Kidney glomerular epithelial cell (primary cell): Measurements from ENCODE around the gene HDAC7.
"Not testable (repeated sequence)": the region's sequence is repeated elsewhere in the genome, so short reads cannot be mapped to it uniquely, and the experiment has no call there.

Experiments
- DNase-seq: peaks from one replicate; lab custom pipeline; 2025; lab: John Stamatoyannopoulos, UW

Gene HDAC7

DNA sequence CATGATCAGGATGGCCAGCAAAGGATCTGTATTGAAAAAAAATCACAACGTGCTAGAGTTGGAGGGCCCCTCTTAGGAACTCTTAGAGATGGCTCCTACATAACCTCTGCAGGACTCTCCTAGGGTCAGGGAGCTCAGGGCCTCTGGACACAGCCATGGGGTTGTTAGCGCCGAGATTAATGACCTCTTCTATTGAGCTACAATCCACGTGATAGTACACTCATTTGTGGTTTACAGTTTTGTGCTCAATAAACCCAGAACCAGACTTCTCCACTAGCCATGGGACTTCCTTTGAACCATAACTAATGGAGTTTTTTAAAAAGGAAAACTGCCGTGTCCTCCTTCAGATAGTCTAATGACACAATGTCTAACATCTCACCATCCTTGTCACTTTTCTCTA lies 29.6 kb upstream of the HDAC7 start:
- DNase-seq, result no peak

DNA sequence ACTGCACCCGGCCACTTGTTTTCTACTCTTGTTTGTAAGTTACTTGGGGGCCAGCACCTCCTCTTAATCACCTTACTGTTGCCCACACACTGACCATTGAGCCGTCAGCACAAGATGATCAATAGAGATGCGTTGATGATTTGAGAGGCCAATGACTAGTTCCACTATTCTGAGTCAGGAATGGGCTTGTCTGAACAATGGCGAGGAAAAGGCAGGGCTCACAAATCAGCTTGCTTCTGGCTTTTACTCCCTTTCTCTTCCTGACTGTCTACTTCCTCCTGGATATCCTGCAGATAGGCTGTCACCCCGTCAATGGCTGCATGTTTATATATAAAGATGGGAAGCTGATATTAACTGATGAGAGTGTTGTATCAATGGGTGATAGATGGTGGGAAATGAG lies 29.1 kb upstream of the HDAC7 start:
- DNase-seq, result no peak

DNA sequence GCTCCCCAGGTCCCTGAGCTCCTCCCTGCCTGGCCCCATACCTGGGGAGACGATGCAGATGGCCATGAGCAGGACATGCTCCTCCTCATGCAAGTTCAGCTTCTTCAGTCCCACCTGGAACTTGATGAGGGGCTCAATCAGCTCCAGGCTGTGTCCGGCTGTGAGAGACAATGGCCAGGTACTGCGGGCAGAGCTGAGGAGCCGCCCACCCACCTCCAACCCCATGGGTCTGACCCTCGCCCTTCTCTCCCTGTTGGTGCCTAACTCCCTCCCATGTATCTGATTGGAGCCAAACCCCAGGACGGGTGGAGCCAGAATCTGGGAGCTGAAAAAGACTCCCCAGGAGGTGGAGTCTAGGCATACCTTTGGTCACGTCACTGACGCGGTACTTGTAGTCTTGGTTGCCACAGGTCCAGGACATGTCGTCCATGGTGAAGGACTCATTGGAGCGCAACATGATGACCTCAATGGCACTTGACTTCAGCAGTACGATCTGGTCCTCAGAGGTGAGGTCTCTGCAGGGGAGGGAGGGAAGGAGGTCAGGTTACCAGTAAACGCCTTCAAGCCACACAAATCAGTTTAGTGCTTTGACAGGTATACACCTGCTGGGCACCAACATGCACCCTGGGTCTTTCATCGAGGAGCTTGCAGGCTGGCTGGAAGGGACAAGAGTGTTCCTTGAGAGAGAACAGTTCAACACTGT lies 26.7 kb upstream of the HDAC7 start:
- no peak for DNase-seq

DNA sequence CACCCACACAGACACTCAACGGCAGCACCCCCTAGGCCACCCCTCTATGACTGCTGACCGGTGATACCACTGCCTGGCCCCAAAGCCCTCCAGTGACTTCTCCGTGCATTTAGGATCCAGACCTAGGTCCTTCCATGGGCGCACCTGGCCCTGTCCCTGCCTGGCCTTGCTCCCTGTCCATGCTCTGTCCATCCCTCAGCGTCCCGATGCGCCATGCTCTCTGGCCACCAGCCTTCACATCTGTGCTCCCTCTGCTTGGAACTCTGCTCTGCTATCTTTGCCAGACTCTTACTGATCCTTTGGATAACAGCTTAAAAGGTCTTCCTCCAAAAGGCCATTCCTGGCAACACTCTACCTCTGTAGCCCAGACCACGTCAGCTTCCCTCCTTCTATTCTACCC lies 25.4 kb upstream of the HDAC7 start:
- DNase-seq, result no peak

DNA sequence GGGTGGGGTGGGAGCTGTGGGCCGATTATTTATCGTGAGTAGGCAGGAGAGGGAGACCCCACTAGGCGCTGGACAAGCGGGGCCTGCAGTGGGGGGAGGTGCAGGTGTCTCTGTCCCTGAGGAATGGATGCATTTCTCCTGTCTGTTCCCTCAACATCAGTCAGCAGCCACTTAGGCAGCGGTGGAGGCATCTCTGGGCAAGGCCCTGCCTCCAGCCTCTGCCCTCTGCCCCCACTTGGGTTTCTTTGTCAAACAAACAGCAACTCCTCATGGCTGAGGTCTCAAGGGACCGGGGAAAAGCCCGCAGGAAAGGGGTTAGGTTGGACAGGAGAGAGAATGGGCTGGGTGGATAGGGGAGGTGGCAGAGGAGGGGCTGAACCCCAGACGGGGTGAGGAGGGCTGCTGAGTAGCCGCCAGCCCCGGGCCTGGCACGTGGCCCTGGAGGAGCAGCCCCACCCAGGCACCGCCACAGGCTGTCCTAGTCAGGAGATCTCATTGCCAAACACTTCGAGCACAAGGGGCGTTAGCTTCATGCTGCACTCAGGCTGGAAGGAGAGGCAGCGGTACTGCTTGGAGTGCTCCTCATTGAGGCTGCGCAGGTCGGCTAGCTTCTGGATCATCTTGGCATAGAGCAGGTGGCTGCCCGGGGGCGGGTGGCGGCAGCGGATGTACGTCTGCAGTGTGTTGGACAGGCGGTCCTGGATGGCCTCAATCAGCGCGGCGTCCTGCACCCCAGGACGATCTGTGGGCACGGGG lies 24.7 kb upstream of the HDAC7 start:
- DNase-seq, result no peak

DNA sequence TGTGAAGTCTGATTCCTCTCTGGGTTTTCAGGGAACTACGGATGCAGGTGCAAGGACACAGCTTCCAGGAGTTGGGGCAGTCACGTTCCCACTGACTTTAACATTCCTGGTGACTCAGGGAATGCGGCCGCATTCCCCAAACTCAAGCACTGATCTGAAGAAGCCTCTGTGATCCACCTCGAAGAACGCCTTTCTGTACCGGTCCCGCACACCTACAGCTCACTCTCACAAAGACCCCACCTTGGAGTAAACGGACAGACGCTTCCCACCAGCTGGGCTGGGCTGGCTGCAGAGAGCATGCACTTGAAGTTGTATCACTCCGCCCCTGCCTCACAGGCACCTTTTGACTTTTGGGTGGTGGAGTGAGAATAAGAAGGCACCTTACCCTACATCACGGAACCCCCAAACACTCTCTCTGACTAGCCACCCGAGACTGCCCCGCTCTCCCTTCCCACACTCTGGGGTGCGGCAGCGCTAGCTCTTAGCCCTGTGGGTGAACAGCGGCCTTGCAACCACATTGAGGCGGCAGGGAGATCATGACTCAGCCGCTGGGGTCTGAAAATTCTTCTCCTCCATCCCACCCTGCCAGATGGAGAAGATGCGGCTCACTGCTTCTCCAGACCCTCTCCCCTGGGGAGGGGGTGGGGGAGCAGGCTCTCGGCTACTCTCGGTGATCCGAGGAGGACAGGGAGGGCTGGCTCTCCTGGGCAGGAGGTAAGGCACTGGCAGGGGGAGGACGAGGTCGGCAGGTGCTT lies 23.7 kb upstream of the HDAC7 start:
- no peak for DNase-seq

DNA sequence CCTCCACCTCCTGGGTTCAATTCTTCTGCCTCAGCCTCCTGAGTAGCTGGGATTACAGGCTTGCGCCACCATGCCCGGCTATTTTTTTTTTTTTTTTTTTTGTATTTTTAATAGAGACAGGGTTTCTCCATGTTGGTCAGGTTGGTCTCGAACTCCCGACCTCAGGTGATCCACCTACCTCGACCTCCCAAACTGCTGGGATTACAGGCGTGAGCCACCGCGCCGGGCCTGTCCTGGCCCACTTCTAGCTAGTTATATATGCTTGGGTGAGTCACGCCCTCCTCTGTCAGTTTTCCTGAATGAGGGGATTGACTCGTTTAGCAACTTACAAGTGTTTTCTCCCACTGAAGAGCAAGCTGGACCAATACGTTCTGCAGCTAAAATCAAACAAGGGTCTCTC lies 22.8 kb upstream of the HDAC7 start:
- not testable (repeated sequence) for DNase-seq

DNA sequence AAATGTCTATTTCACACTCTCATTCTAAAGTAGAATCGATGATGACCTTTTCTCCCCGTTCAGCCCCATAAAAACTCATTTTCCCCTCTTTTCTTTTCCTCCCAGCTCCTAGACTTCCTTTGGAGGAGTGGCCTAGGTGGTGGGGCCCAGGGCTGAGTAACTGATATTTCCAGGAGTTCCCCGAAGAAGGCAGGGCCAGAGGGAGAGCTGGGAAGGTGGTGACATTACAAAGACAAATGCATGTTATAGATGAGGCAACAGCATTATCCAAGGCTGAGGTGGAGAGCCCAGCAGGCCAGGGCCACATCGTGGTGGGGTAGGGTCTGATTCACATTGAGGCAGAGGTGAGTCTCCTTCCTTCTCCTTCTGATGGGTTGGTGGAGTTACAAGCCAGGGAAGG lies 22.2 kb upstream of the HDAC7 start:
- DNase-seq, result no peak

DNA sequence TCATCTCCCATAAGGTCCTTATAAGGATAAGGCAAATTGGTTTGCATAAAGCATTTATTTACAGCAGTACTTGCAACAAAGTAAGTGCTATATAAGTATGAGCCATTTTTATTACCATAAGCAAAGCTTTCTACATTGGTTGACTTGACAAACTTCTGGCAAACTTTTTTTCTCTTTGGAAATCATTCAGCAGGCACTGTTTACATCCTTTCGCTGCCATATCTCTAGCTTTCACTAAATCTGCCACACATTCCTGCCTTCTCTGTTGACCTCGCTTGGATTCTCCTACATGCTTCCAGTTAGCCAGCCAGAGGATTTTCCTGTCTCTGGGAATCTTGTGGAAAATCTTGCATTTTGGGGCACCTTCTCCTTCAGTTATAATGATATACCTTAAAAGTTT lies 21.8 kb upstream of the HDAC7 start:
- no peak for DNase-seq

DNA sequence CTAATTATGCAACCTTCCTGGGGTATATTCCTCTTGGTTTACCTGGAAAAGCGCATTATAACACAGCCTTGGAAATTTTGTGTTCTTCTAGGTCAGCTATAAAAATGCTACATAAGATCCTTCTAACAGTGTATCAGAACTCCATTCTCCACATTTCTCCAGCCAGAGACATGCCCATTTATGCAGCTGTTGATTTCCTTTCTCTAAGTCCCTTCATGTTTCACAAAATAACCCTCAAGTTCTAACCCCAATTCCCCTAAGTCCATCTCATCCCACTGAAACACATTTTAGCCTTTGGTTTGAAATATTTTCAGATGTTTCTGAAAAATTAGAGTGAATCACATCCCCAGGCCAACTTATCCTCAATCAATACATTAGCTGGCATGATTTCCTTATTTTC lies 20.9 kb upstream of the HDAC7 start:
- DNase-seq, result no peak

DNA sequence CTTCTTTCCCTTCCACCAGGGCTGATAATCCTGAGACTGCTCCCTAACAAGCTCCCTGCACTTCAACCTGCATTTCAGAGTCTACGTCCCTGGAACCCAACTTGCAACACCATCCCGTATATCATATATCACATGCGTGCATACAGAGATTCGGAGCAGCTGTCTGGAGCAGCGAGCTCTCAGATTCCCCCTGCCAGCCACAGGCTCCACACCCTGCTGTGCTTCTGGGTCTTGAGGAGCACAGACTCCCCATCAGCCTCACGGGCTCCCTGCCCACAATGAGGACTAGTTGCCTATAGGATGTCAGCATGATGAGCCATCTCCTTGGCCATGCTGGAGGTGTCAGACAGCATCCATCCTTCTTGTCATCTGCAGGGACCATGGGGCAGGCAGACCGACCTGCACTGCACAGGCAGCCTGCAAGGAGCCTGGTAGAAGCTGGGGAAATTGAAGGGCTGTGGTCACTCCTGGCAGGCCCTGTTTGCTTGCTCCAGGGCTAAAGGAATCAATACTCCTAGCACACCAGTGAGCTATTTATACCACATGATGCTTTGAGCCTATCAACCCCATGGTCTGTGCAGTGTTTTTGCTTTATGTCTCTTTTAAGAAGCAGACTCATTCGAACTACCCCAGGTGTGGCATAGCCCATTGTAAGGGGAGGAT lies 19.6 kb upstream of the HDAC7 start:
- DNase-seq, result no peak

DNA sequence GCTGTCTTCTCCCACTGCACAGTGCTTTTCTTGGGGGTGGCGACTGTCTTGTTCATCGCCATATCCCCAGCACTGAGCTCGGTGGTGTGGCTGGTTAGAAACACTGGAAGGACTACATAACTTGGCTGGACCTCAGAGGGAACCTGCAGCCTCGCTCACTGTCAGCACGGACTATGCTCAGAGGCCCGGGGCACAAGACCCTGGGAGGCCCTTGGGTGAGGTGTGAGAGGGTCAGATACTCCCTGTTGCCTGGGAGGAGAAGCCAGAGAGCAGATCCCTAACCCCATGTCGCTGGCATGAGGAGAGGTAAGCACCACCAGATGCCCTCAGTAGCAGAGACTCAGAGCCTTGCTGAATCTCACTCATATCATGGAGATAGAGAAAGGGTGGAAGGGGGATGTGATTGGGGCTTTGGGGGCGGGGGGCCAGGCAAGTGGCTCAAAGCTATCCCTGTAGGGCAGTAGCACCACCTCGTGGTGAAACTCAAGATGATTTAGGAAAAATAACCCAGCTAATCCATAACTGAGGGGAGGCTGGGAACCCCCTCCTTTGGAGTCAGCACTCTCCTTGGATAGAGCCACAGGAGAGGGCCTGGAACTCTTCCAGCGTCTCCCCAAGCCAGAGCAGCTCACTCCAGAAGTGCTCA lies 18.7 kb upstream of the HDAC7 start:
- DNase-seq, result no peak

DNA sequence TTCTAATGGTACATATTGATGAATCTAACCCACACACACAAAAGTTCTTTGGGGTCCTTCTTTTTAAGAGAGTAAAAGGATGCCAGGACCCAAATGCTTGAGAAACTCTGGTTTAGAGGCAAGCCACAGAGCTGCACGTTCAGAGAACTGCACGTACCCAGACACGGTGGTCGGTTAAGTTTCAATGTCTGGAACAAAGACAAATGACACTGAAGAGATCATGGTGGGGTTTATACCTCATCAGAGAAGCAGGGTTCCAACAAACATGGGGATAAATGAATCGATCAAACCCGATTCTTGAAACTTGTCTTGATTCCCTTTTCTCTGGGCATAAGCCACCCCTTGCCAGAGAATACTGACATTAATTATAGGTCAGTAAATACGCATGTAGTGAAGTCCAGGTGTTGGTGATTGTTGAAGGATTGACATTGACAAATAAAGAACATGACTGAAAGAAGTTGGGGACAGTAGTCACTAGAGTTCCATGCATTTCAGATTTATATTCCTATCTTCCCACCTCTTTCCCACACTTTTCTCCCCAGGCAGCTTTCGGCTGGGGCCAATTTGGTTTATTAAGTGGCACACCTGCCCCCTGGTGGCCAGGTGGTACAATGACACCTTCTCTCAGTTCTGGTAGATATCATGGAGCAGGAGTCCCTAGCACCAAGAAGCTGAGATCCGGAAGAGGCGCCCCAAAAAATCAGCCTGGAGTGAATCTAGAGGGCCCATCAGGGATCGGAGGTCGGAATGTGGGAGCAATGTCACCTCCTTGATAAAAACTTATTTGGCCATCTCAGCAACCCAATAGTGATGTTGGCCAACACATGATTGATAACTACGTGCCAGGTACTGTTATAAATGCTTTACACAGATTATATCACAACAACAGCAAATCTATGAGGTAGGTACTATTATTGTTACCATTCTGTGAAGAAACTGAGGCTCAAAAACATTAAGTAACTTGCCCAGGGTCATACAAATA lies 17.8 kb upstream of the HDAC7 start:
- peak; percentile 54 for DNase-seq

DNA sequence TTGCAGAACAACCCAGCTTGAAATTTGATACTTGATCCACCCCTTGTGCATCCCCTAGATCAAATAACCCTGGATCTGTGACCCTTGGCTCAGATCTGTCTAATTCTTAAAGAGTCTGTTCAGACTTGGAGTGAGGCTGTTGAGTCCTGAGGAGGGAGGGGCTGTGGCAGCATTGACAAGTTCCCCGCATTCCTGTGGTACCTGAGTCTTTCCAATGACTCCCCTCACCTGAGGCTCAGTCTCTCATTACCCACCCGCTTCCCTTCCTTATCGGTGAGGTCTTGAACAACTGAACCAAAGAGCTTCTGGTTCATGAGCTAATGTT lies 16.1 kb upstream of the HDAC7 start:
- no peak for DNase-seq

DNA sequence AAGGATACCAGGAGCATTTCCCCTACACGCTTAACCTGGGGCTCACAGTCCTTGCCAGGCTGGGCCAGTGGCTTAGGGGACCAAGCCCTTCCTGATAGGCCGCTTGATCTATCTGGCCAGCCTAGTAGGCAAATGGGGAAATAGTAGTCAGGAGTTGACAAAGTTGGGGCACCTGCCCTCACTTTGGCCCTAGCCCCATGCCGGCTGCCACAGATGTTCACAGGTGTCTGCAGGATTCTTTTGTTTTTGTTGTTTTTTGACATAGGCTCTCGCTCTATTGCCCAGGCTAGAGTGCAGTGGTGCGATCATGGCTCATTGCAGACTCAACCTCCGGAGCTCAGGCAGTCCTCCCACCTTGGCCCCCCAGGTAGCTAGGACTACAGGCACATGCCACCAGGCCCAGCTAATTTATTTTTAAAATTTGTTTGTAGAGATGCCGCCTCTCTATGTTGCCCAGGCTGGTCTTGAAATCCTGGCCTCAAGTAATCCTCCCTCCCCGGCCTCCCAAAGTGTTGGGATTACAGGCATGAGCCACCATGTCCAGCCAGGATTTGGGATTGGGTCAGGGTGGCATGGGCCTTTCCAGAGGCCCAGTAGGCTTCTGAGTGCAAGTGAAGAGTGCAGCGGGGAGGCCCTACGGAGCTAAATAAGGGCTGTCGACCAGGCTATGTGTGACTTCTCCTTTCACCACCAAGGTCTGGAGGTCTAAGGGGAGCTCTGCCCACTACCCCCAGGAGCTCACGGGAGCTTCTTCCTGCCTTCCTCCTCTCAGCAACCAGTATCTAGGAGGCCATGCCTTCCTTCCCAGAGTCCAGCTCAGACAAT lies 15.5 kb upstream of the HDAC7 start:
- DNase-seq, result no peak

DNA sequence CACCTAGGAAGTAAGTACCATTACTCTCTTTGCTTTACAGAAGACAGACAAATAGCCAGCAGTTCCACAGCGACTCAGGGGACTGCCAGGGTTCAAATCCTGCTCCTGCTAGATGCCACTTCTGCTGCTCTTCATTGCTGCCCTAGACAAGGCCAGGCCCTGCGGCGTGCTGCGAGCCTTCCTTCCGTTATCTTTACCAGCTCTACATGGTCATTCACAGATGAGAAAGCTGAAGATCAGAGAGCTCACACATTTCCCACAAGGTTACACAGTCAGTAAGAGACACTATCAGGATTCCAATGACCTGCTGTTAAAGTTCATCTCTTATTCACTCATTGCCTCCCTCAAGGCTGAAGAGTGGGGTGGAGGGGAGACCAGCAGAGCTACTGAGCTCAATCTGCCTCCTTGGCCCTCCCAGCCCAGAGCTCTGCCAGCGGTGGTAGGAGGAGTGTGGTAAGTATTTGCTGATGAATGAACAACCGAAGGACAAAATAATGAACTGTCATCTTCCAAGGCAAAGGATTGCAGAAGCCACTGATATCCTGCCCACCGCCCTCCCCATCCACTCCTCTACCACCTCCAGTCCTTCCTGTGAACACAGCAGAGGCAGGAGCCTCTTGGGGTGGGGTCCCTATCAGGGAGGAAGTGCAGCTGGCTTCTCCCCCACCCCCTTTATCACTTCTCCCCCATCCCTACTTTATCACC lies 14.6 kb upstream of the HDAC7 start:
- no peak for DNase-seq

DNA sequence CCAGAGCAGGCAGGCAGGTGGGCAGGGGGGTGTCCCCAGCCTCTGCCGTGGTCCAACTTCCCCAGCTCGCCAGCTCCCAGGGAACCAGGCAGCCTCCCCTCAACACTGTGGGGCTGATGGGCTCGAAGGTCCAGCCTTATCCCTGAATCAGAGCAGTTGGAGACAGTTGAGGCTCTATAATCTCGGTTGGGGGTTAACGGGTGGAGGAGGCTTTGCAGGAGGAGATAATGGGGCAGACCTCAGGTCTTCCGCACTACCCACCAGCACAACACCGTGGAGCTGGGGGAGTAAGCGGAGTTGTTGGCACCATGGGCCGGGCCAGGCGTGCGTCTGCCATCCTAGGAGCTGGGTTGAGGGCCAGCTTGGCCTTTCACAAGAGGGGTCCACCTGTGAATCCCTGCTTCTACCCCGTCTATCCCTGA lies 13.9 kb upstream of the HDAC7 start:
- DNase-seq, result no peak

DNA sequence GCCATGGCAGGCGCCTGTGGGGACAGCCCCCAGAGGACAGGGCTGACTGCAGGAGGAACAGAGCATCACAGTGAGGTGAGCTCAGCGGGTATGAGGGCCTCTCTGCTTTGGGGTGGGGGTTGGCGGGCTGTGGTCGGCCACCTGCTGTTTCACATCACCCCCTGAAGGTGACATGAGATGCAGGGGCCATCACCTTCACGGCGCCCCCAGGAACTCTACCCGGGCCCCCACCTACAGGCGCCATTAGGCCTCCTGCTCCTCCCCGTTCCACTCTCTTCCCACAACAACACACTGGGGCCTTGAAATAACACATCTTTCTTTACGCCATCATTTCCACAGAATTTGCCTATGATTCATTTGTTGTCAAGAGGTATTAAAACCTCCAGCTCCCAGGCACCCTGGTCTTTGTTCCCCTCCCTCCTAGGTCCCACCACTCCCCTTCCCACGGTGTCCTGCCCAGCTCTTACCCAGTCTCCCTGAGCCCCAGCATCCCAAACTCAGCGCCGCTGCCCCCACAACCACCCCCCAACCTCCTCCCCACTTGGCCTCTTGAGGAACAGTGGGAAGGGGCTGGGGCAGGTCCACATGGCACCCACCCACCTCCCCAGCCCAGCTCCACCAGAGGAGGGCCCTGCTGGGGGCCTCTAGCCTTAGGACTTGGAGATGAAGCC lies 12.7 kb upstream of the HDAC7 start:
- DNase-seq, result peak; percentile 23

DNA sequence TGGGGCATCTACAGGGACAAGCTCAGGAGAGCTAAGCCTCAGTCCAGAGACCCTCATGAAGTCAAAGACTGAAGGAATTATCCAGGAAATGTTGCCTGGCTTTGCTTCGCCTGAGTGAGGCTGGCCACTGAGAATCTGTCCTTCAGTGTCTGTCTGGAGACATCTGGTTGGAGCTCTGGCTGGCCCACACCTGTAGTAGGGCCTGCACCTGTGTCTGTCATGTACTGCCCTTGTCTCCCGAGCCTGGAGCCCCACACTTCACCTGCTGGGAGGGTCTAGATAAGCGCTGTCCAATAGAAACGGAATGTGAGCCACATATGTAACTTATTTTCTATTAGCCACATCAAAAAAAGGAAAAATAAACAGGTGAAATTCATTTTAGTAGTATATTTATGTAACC lies 9.9 kb upstream of the HDAC7 start:
- no peak for DNase-seq
